HCT116 (cell line): ENCODE results near the gene AGPAT2. TPM values are rescaled to one million over a fixed set of nuclear protein-coding genes. Genes with fewer than 3 reads are reported as not detected.

ENCODE experiments used
- ATAC-seq: fragments of 200-7000 bp; cut with Tn5 transposase; 2 replicates; pipeline ENCODE4 v1.9.1; 2020; ENCODE audit warnings: mild to moderate bottlenecking, moderate library complexity
- BruUV-seq: library from RNA; stranded (reverse); fragments of 400-500 nt; replicated peaks from 2 replicates; lab custom pipeline; 2021; lab: Mats Ljungman, UMichigan
- CTCF ChIA-PET: fragments of 300-600 bp; sonication (Branson Sonifier 250); formaldehyde crosslinking; loops from one replicate; lab custom pipeline; 2021; ENCODE audit warnings: antibody characterized with exemption; lab: Charles Lee
- POLR2A ChIA-PET: fragments of 300-600, 350-600 bp; sonication (Branson Sonifier 250); formaldehyde crosslinking; loops from one replicate; lab custom pipeline; 2021; ENCODE audit warnings: antibody characterized with exemption; lab: Charles Lee
- RAD21 ChIA-PET, 2 experiments: fragments of 300-600 bp; sonication (Branson Sonifier 250); formaldehyde crosslinking; loops; one replicate each; lab custom pipeline; 2023; ENCODE audit warnings: low total read pairs in 2 of 2; ENCODE audit not compliant: uncharacterized antibody in 2 of 2, unreplicated experiment in 2 of 2, low non-redundant PET in 1 of 2; lab: Charles Lee
- DNase-seq: peaks from one replicate; pipeline ENCODE4 v3.0.0-alpha.2; 2010; ENCODE audit warnings: low read depth, low spot score
- H2AFZ ChIP-seq: fragments of 200-600 bp; shearing (Covaris generic), sonication (generic); 2 replicates; pipeline ENCODE4 v1.6.1; 2017; ENCODE audit warnings: low read depth, mixed run types, mixed read lengths, antibody characterized with exemption, low read length; ENCODE audit not compliant: poor library complexity, severe bottlenecking
- H3K27ac ChIP-seq: 2 replicates; pipeline ENCODE4 v1.5.1; 2012; ENCODE audit warnings: low read depth, low read length
- H3K27me3 ChIP-seq: fragments of 200-600 bp; sonication (generic); 2 replicates; pipeline ENCODE4 v1.6.1; 2016; ENCODE audit warnings: mixed run types, low read length, mixed read lengths; ENCODE audit not compliant: insufficient read depth
- H3K36me3 ChIP-seq, 2 experiments: fragments of 200-500 bp in 1 of 2; fragments of 200-600 bp in 1 of 2; sonication (Bioruptor generic) in 1 of 2; sonication (generic) in 1 of 2; 2 replicates each; pipeline versions ENCODE4 v1.5.1 to v1.6.1; 2014 to 2016; ENCODE audit warnings: low read length in 2 of 2, inconsistent platforms in 1 of 2, mixed read lengths in 1 of 2, mixed run types in 1 of 2; ENCODE audit not compliant: insufficient read depth in 2 of 2, control insufficient read depth in 1 of 2
- H3K4me1 ChIP-seq, 2 experiments: fragments of 200-600 bp in 1 of 2; sonication (generic) in 1 of 2; 2 replicates each; pipeline versions ENCODE4 v1.5.1 to v1.6.1; 2012 to 2017; ENCODE audit warnings: low read length in 2 of 2, inconsistent platforms in 1 of 2, mild to moderate bottlenecking in 1 of 2, mixed read lengths in 1 of 2, mixed run types in 1 of 2, moderate library complexity in 1 of 2; ENCODE audit not compliant: insufficient read depth in 2 of 2, control insufficient read depth in 1 of 2
- H3K4me2 ChIP-seq: fragments of 200-600 bp; sonication (generic); 2 replicates; pipeline ENCODE4 v1.6.1; 2017; ENCODE audit warnings: mixed run types, low read length, mixed read lengths
- H3K4me3 ChIP-seq, 2 experiments: fragments of 200-600 bp in 1 of 2; sonication (generic) in 1 of 2; replicated peaks in 1 of 2; 2 replicates each; pipeline ENCODE4 v1.5.1; 2011 to 2016; ENCODE audit warnings: low read length in 2 of 2, control low read depth in 1 of 2, low read depth in 1 of 2, mild to moderate bottlenecking in 1 of 2, mixed read lengths in 1 of 2, mixed run types in 1 of 2
- H3K79me2 ChIP-seq: fragments of 200-600 bp; sonication (generic); 2 replicates; pipeline ENCODE4 v1.6.1; 2017; ENCODE audit warnings: mild to moderate bottlenecking, mixed run types, low read length, moderate library complexity, mixed read lengths; ENCODE audit not compliant: insufficient read depth
- H3K9ac ChIP-seq: fragments of 200-600 bp; sonication (generic); 2 replicates; pipeline ENCODE4 v1.6.1; 2016; ENCODE audit warnings: low read length, mixed read lengths
- H3K9me2 ChIP-seq: fragments of 200-600 bp; sonication (generic), shearing (Covaris generic); 2 replicates; pipeline ENCODE4 v1.6.1; 2017; ENCODE audit warnings: mixed run types, mild to moderate bottlenecking, moderate library complexity; ENCODE audit not compliant: insufficient read depth
- H3K9me3 ChIP-seq, 2 experiments: fragments of 200-500 bp in 1 of 2; fragments of 200-600 bp in 1 of 2; sonication (Bioruptor generic) in 1 of 2; sonication (generic) in 1 of 2; 2 replicates each; pipeline ENCODE4 v1.6.1; 2014 to 2017; ENCODE audit warnings: low read length in 2 of 2, mixed read lengths in 2 of 2, inconsistent platforms in 1 of 2, low read depth in 1 of 2, mild to moderate bottlenecking in 1 of 2, mixed run types in 1 of 2, moderate library complexity in 1 of 2; ENCODE audit not compliant: control insufficient read depth in 1 of 2, insufficient read depth in 1 of 2
- H4K20me1 ChIP-seq: fragments of 200-600 bp; sonication (generic), shearing (Covaris generic); 2 replicates; pipeline ENCODE4 v1.6.1; 2017; ENCODE audit warnings: mixed run types, mild to moderate bottlenecking, moderate library complexity; ENCODE audit not compliant: insufficient read depth
- CTCF ChIP-seq, 3 experiments: fragments of 200-600 bp in 1 of 3; sonication (generic) in 1 of 3; IDR thresholded peaks in 2 of 3; conservative IDR thresholded peaks in 1 of 3; 2 replicates each; pipeline ENCODE4 v1.5.1; 2012 to 2017; ENCODE audit warnings: low read depth in 2 of 3, low read length in 2 of 3, antibody characterized with exemption in 1 of 3, borderline replicate concordance in 1 of 3, control low read depth in 1 of 3, mild to moderate bottlenecking in 1 of 3, mixed read lengths in 1 of 3, mixed run types in 1 of 3, moderate library complexity in 1 of 3; ENCODE audit not compliant: insufficient read depth in 1 of 3
- EGR1 ChIP-seq: IDR thresholded peaks from 2 replicates; pipeline ENCODE4 v1.6.1; 2012; ENCODE audit warnings: low read depth
- TCF7L2 ChIP-seq: IDR thresholded peaks from 2 replicates; pipeline ENCODE4 v1.7.0; 2011; ENCODE audit warnings: borderline replicate concordance, inconsistent platforms; ENCODE audit not compliant: insufficient read depth, insufficient read length; ENCODE audit errors: extremely low read depth
- intact Hi-C: fragments of 100-400 bp; cut with micrococcal nuclease; formaldehyde crosslinking; loops from 2 replicates; pipeline ENCODE4 v1.10.0; 2022
- total RNA-seq: library from RNA; stranded (reverse); gene quantifications from one replicate; pipeline ENCODE4 v1.2.1, GENCODE V29; 2021; ENCODE audit not compliant: unreplicated experiment
- TF ChIP-seq, protein P1 (sequence below): IDR thresholded peaks from 2 replicates; pipeline ENCODE4 v1.6.1; 2012

The AGPAT2 gene
- total RNA-seq, 1 experiment from 2014 or later, result 86.0 TPM

DNA sequence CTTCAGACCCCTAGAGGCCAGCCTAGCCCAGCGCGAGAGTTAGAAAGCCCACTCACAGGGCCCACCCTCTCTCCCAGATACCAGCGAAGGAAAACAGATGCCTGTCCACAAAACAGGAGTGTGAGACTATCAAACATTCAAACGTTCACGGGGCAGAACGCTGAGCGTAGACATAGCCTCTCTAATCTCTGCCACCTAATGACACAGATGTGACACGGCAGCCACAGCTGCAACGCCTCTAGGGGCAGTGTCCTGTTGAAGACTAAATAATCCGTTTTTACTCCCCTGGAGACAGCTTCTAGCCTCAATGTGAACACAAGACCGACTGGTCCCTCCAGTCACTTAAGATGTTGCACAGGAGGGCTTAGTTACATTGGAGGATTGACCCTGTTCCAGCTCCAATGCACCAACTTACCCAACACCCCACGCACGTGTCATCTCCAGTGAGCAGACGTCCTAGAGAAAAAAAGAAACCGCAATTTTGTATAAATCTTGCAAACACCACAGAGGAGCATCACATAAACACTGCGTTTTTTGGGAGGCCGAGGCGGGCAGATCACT lies 39.5 kb upstream of the AGPAT2 start:
- no peaks in the 10 kb centered on the region for H3K9me3 ChIP-seq
- no peaks in the 10 kb centered on the region for H3K9me2 ChIP-seq
- H2AFZ ChIP-seq, result no peak overlapping the region
- peak in 2 of 3 experiments; percentile 61 to 69; a peak in 4 of 6 replicates for TF ChIP-seq CTCF (IDR thresholded peaks at IDR 0.05 in 2 of 3, conservative IDR thresholded peaks at IDR 0.05 in 1 of 3; ENCODE audit: borderline replicate concordance in 1 of 3, insufficient read depth in 1 of 3, low read depth in 2 of 3, low read length in 2 of 3)
- TF ChIP-seq EGR1, result no peak
- TF ChIP-seq, all 23 proteins: peak for 1
- H3K4me1 ChIP-seq, result peaks cover 13 to 59% of the 10 kb centered on the region in 2 experiments
- peak overlapping the region; percentile 93 to 100 for H3K4me3 ChIP-seq
- H4K20me1 ChIP-seq, result peaks cover 37% of the 10 kb centered on the region; the same call in 1 of the 2 replicates
- peak overlapping the region; percentile 97 for H3K27ac ChIP-seq
- ChIA-PET POLR2A (interaction anchor here (1.0 kb wide), 2 partner anchors 16 to 32 kb away, joined by 5 to 7 read pairs; partner anchors contain the start of gene LCN8), RAD21 (no interaction called here), CTCF (interaction anchor here (1.0 kb wide), 1 partner anchor 21 kb away, joined by 3 read pairs; no protein-coding TSS in a partner anchor)
- DNase-seq (no peak), ATAC-seq (no peak)
- BruUV-seq, result no TSS peak
- H3K9ac ChIP-seq, result peak overlapping the region; percentile 95
- H3K27me3 ChIP-seq, result no peaks in the 10 kb centered on the region
- H3K36me3 ChIP-seq, result peaks cover 19 to 46% of the 10 kb centered on the region in 2 experiments; a peak in 3 of 4 replicates
- H3K4me2 ChIP-seq, result peak overlapping the region; percentile 95
- H3K79me2 ChIP-seq, result peaks cover 58% of the 10 kb centered on the region
- intact Hi-C loops, result no loop called here

DNA sequence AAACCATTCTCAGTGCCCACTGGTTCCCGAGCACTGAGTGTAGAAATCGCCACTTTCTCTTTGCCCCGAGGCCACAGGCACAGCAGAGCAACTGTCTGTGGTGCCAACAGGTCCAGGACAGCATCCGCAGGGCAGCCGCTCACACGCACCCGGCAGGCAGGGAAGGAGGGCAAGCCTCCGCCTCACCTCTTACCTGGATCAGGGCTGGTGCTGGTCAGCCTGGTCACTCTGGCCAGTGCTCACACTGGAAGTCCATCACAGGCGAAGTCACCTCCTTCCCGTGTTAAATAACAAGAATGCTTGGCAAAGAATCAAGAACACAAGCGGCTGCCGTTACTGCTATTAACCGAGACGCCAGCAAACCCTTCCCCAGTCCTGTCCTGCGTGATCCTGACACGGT lies 38.9 kb upstream of the AGPAT2 start:
- ATAC-seq, result no peak
- RAD21 ChIA-PET, result no interaction called here
- Histone ChIP-seq H3K36me3 (peaks cover 19 to 46% of the 10 kb centered on the region in 2 experiments; a peak in 3 of 4 replicates), H2AFZ (no peak overlapping the region)
- CTCF ChIA-PET, result interaction anchor here (1.0 kb wide), 1 partner anchor 21 kb away, joined by 3 read pairs; no protein-coding TSS in a partner anchor
- TF ChIP-seq, protein P1, sequence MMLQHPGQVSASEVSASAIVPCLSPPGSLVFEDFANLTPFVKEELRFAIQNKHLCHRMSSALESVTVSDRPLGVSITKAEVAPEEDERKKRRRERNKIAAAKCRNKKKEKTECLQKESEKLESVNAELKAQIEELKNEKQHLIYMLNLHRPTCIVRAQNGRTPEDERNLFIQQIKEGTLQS, result no peak
- TF ChIP-seq CTCF (IDR thresholded peaks at IDR 0.05 in 2 of 3, conservative IDR thresholded peaks at IDR 0.05 in 1 of 3; ENCODE audit: borderline replicate concordance in 1 of 3, insufficient read depth in 1 of 3, low read depth in 2 of 3, low read length in 2 of 3) (no peak), TCF7L2 (no peak)
- TF ChIP-seq, all 23 proteins: peak for 0
- Histone ChIP-seq H3K27ac (peak overlapping the region; percentile 97), H3K27me3 (no peaks in the 10 kb centered on the region), H3K4me3 (peak overlapping the region; percentile 93 to 100), H4K20me1 (peaks cover 37% of the 10 kb centered on the region; the same call in 1 of the 2 replicates), H3K4me1 (peaks cover 13 to 64% of the 10 kb centered on the region in 2 experiments), H3K9ac (peak overlapping the region; percentile 95), H3K4me2 (peak overlapping the region; percentile 95), H3K9me3 (no peaks in the 10 kb centered on the region), H3K79me2 (peaks cover 58% of the 10 kb centered on the region), H3K9me2 (no peaks in the 10 kb centered on the region)
- POLR2A ChIA-PET, result interaction anchor here (1.0 kb wide), 1 partner anchor 15 kb away, joined by 5 read pairs; no protein-coding TSS in a partner anchor
- no TSS peak for BruUV-seq
- intact Hi-C loops, result no loop called here
- no peak for DNase-seq
